ENCODE results near the gene SLC34A3. TPM values are rescaled to one million over a fixed set of nuclear protein-coding genes. Genes with fewer than 3 reads are reported as not detected.

The SLC34A3 gene
- total and polyA plus RNA-seq, 2 of the 8 experiments (the other 6 are each of a cell fraction or from before 2014, with no cell fraction given), result 0.08 TPM; not detected in 1

DNA sequence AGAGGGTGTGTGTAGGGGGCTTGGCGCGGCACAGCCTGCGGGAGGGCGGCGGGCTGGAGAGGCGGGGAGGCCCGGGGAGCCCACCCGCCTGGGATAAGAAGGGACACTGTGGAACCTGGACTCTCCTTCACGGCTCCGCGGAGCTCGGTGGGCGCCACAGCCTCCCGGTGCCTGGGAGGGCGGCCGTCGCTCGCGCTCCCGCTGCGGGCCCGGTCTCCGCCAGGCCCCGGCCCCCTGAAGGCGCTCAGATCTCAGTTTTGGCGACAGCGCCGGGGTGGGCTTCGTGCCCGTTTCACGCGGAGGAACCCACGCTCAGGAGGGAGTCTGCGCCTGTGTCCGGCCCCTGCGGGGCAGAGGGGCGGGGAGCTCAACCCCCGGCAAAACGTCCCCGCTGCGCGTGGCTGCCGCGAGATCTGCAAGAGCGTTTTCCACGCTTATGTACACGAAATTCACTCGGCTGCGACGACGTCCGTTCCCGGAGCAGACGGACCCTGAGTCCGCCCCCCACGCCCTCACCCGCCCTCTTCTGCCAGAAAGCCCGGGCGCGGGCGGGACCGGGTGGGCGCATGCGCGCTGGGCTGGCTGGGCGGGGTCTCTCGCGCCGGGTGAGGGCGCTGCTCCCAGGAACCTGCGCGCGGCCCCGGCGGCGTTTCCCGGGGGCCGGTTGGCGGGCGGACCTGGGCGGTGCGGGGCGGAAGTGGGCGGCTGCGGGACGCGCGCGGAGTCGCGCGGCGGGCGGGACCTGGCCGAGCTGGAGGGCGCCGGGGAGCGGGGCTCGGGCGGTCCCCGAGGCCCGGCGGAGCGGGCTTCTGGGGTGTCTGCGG lies 24.1 kb downstream of the SLC34A3 start, which contains the start of gene NELFB (continued):
- TF ChIP-seq CHD2 (IDR thresholded peaks at IDR 0.05; ENCODE audit: low read length) (no peak), GTF2F1 (IDR thresholded peaks at IDR 0.05; ENCODE audit: borderline replicate concordance, low read depth, low read length) (no peak), SAP30 (IDR thresholded peaks at IDR 0.05; ENCODE audit: insufficient read depth, insufficient replicate concordance, low read length) (no peak), JUN (IDR thresholded peaks at IDR 0.05; ENCODE audit: low read depth, low read length) (no peak), RAD21 (IDR thresholded peaks at IDR 0.05 in 1 of 2, conservative IDR thresholded peaks at IDR 0.05 in 1 of 2; ENCODE audit: low read depth in 2 of 2, low read length in 2 of 2) (no peak), TAF1 (IDR thresholded peaks at IDR 0.05; ENCODE audit: low read depth, low read length) (peak; percentile 86), HDAC6 (IDR thresholded peaks at IDR 0.05; ENCODE audit: low read depth, low read length) (no peak), POU5F1 (IDR thresholded peaks at IDR 0.05; ENCODE audit: low read depth, low read length) (no peak), CTBP2 (IDR thresholded peaks at IDR 0.05; ENCODE audit: borderline replicate concordance, insufficient read depth, insufficient read length, low read length) (no peak), KDM1A (IDR thresholded peaks at IDR 0.05; ENCODE audit: borderline replicate concordance, low read length) (no peak)
- TF ChIP-seq, protein P1, sequence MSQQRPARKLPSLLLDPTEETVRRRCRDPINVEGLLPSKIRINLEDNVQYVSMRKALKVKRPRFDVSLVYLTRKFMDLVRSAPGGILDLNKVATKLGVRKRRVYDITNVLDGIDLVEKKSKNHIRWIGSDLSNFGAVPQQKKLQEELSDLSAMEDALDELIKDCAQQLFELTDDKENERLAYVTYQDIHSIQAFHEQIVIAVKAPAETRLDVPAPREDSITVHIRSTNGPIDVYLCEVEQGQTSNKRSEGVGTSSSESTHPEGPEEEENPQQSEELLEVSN (IDR thresholded peaks at IDR 0.05), result 0 out of 2 replicates have a peak, but pooled peaks have one; percentile 7
- TF ChIP-seq, protein P2, sequence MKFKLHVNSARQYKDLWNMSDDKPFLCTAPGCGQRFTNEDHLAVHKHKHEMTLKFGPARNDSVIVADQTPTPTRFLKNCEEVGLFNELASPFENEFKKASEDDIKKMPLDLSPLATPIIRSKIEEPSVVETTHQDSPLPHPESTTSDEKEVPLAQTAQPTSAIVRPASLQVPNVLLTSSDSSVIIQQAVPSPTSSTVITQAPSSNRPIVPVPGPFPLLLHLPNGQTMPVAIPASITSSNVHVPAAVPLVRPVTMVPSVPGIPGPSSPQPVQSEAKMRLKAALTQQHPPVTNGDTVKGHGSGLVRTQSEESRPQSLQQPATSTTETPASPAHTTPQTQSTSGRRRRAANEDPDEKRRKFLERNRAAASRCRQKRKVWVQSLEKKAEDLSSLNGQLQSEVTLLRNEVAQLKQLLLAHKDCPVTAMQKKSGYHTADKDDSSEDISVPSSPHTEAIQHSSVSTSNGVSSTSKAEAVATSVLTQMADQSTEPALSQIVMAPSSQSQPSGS (IDR thresholded peaks at IDR 0.05; ENCODE audit: low read length), result no peak
- TF ChIP-seq, protein P3, sequence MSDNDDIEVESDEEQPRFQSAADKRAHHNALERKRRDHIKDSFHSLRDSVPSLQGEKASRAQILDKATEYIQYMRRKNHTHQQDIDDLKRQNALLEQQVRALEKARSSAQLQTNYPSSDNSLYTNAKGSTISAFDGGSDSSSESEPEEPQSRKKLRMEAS (IDR thresholded peaks at IDR 0.05), result 0 out of 2 replicates have a peak, but pooled peaks have one; percentile 6

Data from H1 (cell line).